ENCODE measurements around the gene AIF1L.

AIF1L gene

GRCh38 chr9:131096269-131097125, at the start of gene AIF1L:
Gene AIF1L (plus strand): TSS chr9:131096531. CDS start chr9:131096630, 99 bp downstream.
- no peak for DNase-seq

- DNase-seq = peak; percentile 66
Observed at GRCh38 chr9:131046581-131047202, 49.6 kb upstream of the AIF1L start.

- no peak for DNase-seq
Observed at GRCh38 chr9:131048332-131048731, 48.0 kb upstream of the AIF1L start.

GRCh38 chr9:131048820-131049219, 47.5 kb upstream of the AIF1L start:
- no peak for DNase-seq

GRCh38 chr9:131049829-131050715, 46.3 kb upstream of the AIF1L start:
- no peak for DNase-seq

- no peak for DNase-seq
Observed at GRCh38 chr9:131050831-131051230, 45.5 kb upstream of the AIF1L start.

GRCh38 chr9:131051592-131052517, 44.5 kb upstream of the AIF1L start:
- DNase-seq = no peak

GRCh38 chr9:131053896-131054295, 42.4 kb upstream of the AIF1L start:
- no peak for DNase-seq

- DNase-seq = peak; percentile 33
Observed at GRCh38 chr9:131056781-131057506, 39.4 kb upstream of the AIF1L start.

GRCh38 chr9:131060900-131061630, 35.3 kb upstream of the AIF1L start:
- no peak for DNase-seq

GRCh38 chr9:131062969-131063368, 33.4 kb upstream of the AIF1L start:
- DNase-seq = no peak

- DNase-seq = no peak
Observed at GRCh38 chr9:131065599-131065998, 30.7 kb upstream of the AIF1L start.

- no peak for DNase-seq
Observed at GRCh38 chr9:131067625-131068024, 28.7 kb upstream of the AIF1L start.

- no peak for DNase-seq
Observed at GRCh38 chr9:131068076-131068816, 28.1 kb upstream of the AIF1L start.

- DNase-seq = no peak
Observed at GRCh38 chr9:131069699-131070098, 26.6 kb upstream of the AIF1L start.

- no peak for DNase-seq
Observed at GRCh38 chr9:131072107-131072870, 24.0 kb upstream of the AIF1L start.

- DNase-seq = no peak
Observed at GRCh38 chr9:131072871-131073237, 23.5 kb upstream of the AIF1L start.

GRCh38 chr9:131076347-131077195, 19.8 kb upstream of the AIF1L start:
- DNase-seq = no peak

All from hematopoietic multipotent progenitor cell treated with erythropoietin and hydrocortisone succinate and interleukin-3 and kit ligand, for 8 days (in vitro differentiated cells).